ENCODE measurements around the gene TRIM32. TPM values are rescaled to one million over a fixed set of nuclear protein-coding genes. Genes with fewer than 3 reads are reported as not detected.
"Not testable (repeated sequence)": the region's sequence is repeated elsewhere in the genome, so short reads cannot be mapped to it uniquely, and the experiment has no call there.

Gene TRIM32
- polyA plus RNA-seq, 4 donors: 22.4 to 23.9 (median 23.1) TPM

- DNase-seq (ENCODE audit: low read depth in 4 of 4, low spot score in 3 of 4): no peak
Observed at GRCh38 chr9:116673375-116673774, 13.7 kb upstream of the TRIM32 start.

DNA sequence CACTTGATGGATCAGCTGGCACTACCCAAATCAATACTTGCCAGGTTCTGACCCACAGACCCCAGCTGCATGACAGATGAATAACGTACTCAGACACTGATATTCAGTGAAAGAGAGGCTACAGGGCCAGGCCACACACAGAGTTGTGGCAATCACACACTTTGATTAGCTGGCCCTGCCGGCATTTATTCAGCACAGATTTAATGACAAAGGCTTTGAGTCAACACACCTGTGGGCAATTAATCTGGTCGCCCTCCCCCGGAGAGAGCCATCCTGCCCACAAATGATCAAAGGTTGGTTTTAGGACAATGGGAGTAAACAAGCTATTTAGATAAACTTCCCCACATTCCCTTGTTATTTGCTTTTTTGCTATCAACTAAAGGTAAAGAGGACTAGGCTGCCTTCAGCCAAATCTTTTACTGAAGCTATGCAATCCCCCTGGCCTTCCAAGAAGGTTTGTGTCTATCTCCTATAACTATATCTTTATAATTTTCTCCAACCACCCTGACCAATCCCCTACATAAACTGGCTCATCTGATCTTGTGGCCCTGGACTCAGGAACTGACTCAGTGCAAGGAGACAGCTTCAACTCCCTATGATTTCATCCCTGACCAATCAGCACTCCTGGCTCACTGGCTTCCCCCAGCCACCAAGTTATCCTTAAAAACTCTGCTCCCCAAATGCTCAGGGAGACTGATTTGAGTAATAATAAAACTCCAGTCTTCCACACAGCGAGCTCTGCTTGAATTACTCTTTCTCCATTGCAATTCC lies 12.7 kb upstream of the TRIM32 start:
- DNase-seq (ENCODE audit: low read depth in 4 of 4, low spot score in 3 of 4): no peak

DNA sequence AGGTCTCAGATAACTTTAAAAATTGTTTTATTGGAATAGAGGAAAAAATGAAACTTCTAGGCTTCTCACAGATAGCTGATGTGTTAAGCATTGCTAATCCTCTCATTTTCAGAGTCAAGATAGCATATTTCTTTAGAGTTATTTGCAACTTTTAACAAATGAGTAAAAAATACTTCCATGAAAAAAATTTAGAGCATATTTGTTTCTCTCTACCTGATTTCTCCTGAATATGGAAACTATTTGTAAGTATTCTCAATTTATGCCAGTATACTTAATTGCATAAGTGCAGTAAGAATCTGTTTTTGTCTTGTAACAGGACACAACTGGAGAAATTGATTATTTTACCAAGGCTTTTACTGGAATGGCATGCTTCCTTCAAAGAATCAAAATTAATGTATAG lies 3.6 kb upstream of the TRIM32 start:
- DNase-seq (ENCODE audit: low read depth in 4 of 4, low spot score in 3 of 4): no peak

GRCh38 chr9:116685166-116685565 lies 1.9 kb upstream of the TRIM32 start:
- DNase-seq (ENCODE audit: low read depth in 4 of 4, low spot score in 3 of 4): no peak

GRCh38 chr9:116686135-116686534 lies 970 bp upstream of the TRIM32 start:
- DNase-seq (ENCODE audit: low read depth in 4 of 4, low spot score in 3 of 4): no peak

GRCh38 chr9:116686693-116687073 lies 422 bp upstream of the TRIM32 start:
- peak in 1 of 4 donors; percentile 14 for DNase-seq (ENCODE audit: low read depth in 4 of 4, low spot score in 3 of 4)

GRCh38 chr9:116687754-116688135 lies 640 bp downstream of the TRIM32 start:
- peak in 1 of 4 donors; percentile 16 for DNase-seq (ENCODE audit: low read depth in 4 of 4, low spot score in 3 of 4)

- DNase-seq (ENCODE audit: low read depth in 4 of 4, low spot score in 3 of 4): no peak
Observed at GRCh38 chr9:116688806-116689485, 1.8 kb downstream of the TRIM32 start.

GRCh38 chr9:116689486-116690032 lies 2.5 kb downstream of the TRIM32 start:
- no peak for DNase-seq (ENCODE audit: low read depth in 4 of 4, low spot score in 3 of 4)

DNA sequence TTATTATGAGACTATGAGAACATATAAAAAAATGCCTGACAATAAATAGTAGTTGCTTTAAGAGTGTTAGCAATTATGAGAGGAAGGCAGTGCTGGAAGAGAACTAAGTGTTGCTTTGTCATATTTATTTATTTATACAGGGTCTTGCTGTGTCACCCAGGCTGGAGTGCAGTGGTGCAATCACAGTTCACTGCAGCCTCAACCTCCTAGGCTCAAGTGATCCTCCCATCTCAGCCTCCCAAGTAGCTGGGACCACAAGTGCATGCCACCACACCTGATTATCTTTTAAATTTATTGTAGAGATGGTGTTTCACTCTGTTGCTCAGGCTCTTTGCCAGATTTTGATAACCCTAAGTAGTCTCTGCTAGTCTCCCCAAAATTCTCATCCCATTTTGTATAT lies 3.7 kb downstream of the TRIM32 start:
- DNase-seq (ENCODE audit: low read depth in 4 of 4, low spot score in 3 of 4): not testable (repeated sequence)

- DNase-seq (ENCODE audit: low read depth in 4 of 4, low spot score in 3 of 4): no peak
Observed at GRCh38 chr9:116691607-116692006, 4.5 kb downstream of the TRIM32 start.

DNA sequence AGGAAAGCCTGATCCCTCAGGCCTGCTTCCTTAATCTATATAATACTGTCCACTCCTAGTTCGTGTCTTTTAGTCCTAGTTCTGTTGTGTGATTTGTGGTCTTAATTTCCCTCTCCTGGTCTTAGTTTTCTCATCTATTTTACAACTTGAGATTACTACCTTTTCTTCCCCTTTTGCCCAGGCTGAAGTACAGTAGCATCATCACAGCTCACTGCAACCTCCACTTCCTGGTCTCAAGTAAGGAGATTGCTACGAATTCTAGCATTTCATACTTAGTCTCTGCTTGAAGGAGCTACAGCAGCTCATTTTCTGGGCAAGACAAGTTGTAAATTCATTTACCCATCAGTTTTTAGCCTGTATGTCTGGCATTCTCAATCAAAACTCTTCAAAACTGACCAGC lies 5.5 kb downstream of the TRIM32 start:
- DNase-seq (ENCODE audit: low read depth in 4 of 4, low spot score in 3 of 4): no peak

- DNase-seq (ENCODE audit: low read depth in 4 of 4, low spot score in 3 of 4): no peak
Observed at GRCh38 chr9:116693233-116693731, 6.2 kb downstream of the TRIM32 start.

- DNase-seq (ENCODE audit: low read depth in 4 of 4, low spot score in 3 of 4): no peak
Observed at GRCh38 chr9:116694785-116695291, 7.7 kb downstream of the TRIM32 start.

DNA sequence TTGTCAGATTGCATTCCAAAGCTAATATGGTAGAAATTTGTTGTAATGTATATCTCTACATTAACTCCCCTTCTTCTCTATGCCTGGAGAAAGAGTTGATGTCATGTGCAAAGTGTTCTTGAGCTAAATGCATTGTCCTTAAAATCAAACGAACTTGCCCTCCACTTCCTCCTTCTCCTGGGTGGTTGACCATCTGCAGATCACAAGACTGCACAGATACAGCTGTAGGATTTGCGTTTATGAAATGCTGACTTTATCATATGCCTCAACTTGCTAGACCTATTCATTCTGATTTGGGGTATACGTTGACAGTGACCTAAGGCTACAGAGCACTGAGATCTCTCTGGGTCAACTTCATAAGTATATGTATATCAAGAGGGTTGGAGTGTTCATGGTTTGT lies 8.3 kb downstream of the TRIM32 start:
- no peak for DNase-seq (ENCODE audit: low read depth in 4 of 4, low spot score in 3 of 4)

GRCh38 chr9:116697362-116697761 lies 10.3 kb downstream of the TRIM32 start:
- DNase-seq (ENCODE audit: low read depth in 4 of 4, low spot score in 3 of 4): no peak

GRCh38 chr9:116697887-116698286 lies 10.8 kb downstream of the TRIM32 start:
- no peak for DNase-seq (ENCODE audit: low read depth in 4 of 4, low spot score in 3 of 4)

DNA sequence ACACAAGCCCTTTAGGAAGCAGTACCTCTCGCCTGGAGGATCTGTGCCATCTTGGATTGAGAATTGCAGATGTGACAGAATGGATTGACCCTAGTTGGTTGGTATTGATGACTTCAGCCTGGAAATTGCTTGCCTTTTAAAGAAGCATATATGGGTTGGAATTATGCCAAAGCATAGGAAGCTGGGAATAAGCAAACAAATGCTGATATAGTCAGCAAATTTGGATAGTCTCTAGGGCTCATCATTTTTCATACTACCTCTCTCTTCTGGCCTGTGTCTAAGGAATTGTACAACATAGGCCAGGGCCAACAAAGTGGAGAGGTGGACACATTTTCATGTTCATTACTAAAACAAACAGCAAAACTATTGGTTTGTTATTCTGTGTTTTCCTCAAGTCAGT lies 13.2 kb downstream of the TRIM32 start:
- DNase-seq (ENCODE audit: low read depth in 4 of 4, low spot score in 3 of 4): no peak

DNA sequence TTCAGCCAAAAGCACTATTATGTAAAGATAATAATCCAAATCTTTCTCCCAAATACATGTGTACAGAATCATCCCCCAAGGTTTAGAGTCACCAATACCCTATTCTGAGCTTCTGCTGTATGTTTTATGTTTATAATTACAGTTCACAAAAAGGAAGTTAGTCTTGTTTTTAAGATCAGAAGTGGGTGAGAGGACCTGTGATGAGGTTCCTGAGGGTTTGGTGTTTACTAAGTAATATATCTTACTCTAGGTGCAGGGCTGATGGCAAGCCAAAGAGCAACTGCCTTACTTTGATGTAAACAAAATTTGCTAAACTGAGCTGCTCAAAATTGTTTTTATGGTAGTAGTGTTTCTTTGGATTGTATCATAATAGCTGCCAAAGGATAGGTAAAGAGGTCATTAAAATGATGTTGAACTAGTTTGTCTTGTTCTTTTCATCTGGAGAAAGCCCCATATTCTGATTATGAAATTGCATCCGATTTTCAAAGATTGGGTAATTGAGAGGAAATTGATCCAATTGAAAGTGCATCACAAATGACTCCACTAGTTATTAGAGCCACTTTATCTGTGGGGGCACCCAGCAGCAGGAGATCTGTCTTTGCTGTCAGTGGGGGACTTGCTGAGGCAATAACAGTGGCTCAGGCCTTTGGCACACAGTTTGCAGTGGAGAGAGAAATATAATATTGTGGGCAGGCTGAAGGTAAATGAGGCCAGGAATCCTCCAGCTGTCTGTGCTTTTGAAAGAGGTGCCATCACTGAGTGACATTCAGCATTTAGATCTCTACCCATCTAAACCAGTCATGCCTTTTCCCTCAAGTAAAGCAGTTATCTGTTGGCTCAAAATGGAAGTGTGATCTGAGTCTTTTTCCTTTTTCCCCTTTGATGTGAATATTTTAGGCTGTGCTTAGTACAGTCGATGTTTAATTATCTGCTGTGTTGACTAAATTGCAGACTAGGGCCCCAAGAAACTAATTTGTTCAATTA lies 14.1 kb downstream of the TRIM32 start:
- DNase-seq (ENCODE audit: low read depth in 4 of 4, low spot score in 3 of 4): no peak

DNA sequence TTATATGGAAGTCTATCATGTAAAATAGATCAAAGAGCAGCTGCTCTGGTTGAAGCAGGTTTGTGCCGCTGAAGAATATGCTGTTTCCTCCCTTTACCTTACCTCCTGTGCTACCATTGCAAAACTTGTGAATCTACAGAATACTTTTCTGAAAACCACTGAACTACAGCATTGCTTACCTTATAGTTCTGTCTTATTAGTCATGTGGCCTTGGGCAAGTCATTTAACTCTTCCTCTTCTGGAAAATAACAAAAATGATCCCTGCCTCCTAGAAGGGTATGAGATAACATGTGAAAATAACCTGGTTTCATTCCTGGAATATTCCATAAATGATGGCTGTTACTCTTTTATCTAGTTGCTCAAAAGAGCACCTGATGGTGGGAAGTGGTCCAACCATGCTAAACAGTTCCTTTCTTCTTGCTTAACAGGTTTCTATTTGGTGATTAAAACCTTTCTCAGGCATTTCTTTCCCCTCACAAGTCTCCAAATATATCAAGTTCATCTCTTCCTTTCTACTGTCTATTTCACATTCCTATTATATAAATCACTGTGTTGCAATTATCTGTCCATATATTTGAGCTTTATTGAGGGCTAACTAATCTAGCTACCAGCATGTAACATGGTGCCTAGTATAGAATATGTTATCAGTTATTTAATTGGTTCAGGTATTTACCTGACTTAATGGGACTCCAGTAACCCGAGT lies 15.0 kb downstream of the TRIM32 start:
- DNase-seq (ENCODE audit: low read depth in 4 of 4, low spot score in 3 of 4): no peak
